GM23248 (cell line): ENCODE data around the gene FIS1.

Experiments
- EZH2 ChIP-seq: fragments of 200-600 bp; sonication (generic); IDR thresholded peaks from 2 replicates; pipeline ENCODE4 v1.6.1; 2018; ENCODE audit warnings: antibody characterized with exemption, mild to moderate bottlenecking; ENCODE audit not compliant: insufficient read depth, poor library complexity, severe bottlenecking
- EZH2phosphoT487 ChIP-seq: fragments of 200-600 bp; sonication (generic); IDR thresholded peaks from 2 replicates; pipeline ENCODE4 v1.6.1; 2018; ENCODE audit warnings: antibody characterized with exemption, moderate library complexity, mild to moderate bottlenecking, low read depth; ENCODE audit not compliant: insufficient read depth

DNA sequence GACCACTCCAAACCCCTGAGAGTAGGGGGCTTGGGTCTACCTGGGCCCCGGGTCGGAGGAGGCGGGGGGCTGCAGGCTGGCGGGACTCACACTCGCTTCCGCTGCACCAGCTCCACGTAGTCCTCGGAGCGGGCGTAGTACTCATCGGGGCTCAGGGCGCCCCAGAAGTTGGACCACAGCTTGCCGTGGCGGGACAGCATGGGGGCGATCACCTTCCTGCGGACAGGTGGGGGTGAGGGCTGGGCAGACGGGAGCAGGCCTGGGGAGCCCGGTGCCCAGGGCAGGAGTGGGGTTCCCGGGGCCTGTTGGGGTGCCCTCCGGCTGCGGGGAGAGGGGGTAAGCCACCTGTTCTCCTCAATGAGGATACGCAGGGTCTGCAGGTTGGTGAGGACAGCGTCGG is 33.4 kb downstream of the FIS1 start:
- TF ChIP-seq EZH2phosphoT487 (no peak), EZH2 (no peak)
